GM12878 (cell line): Measurements from ENCODE around the gene EVI5L.
A peak's percentile ranks its signal among the peaks of the same experiment; 100 is the strongest.

ENCODE experiments used
- BACH1 ChIP-seq: fragments of 450-650 bp; IDR thresholded peaks from 2 replicates; pipeline ENCODE4 v1.6.1; 2017; ENCODE audit warnings: mild to moderate bottlenecking, borderline replicate concordance
- EP300 ChIP-seq, 2 experiments: fragments of 150-350 bp in 1 of 2; IDR thresholded peaks; 2 replicates each; pipeline ENCODE4 v1.6.1; 2011 to 2012; ENCODE audit warnings: low read depth in 2 of 2, low read length in 2 of 2, borderline replicate concordance in 1 of 2, improper control_type of control experiment in 1 of 2, inconsistent platforms in 1 of 2; ENCODE audit not compliant: control insufficient read depth in 1 of 2
- EZH2 ChIP-seq: IDR thresholded peaks from 2 replicates; pipeline ENCODE4 v1.6.1; 2012; ENCODE audit warnings: low read depth, mild to moderate bottlenecking, control low read depth, inconsistent platforms, low read length, borderline replicate concordance; ENCODE audit not compliant: control insufficient read depth
- RFX5 ChIP-seq: IDR thresholded peaks from 2 replicates; pipeline ENCODE4 v1.6.1; 2011; ENCODE audit warnings: low read depth, low read length, improper control_type of control experiment
- SRF ChIP-seq, 2 experiments: IDR thresholded peaks; 2 replicates each; pipeline ENCODE4 v1.6.1; 2011; ENCODE audit warnings: low read depth in 2 of 2, low read length in 2 of 2, mild to moderate bottlenecking in 1 of 2, moderate library complexity in 1 of 2
- TCF3 ChIP-seq: IDR thresholded peaks from 2 replicates; pipeline ENCODE4 v1.6.1; 2012; ENCODE audit warnings: low read depth, mild to moderate bottlenecking, low read length, borderline replicate concordance; ENCODE audit not compliant: insufficient read depth
- TF ChIP-seq, protein P1 (sequence below): IDR thresholded peaks from 2 replicates; pipeline ENCODE4 v1.6.1; 2011; ENCODE audit warnings: borderline replicate concordance, low read depth, mild to moderate bottlenecking, moderate library complexity, low read length; ENCODE audit not compliant: insufficient read depth, poor library complexity, severe bottlenecking
- TF ChIP-seq, protein P2 (sequence below), 3 experiments: IDR thresholded peaks in 2 of 3; conservative IDR thresholded peaks in 1 of 3; 2 replicates each; pipeline ENCODE4 v1.5.1; 2011; ENCODE audit warnings: low read depth in 3 of 3, low read length in 3 of 3, mild to moderate bottlenecking in 3 of 3, control low read depth in 2 of 3, moderate library complexity in 2 of 3, inconsistent platforms in 1 of 3, mixed read lengths in 1 of 3; ENCODE audit not compliant: control insufficient read depth in 2 of 3, insufficient read depth in 1 of 3; ENCODE audit errors: extremely low read depth in 1 of 3
- TF ChIP-seq, protein P3 (sequence below): IDR thresholded peaks from 2 replicates; pipeline ENCODE4 v1.6.1; 2012; ENCODE audit warnings: mild to moderate bottlenecking, low read depth, low read length

DNA sequence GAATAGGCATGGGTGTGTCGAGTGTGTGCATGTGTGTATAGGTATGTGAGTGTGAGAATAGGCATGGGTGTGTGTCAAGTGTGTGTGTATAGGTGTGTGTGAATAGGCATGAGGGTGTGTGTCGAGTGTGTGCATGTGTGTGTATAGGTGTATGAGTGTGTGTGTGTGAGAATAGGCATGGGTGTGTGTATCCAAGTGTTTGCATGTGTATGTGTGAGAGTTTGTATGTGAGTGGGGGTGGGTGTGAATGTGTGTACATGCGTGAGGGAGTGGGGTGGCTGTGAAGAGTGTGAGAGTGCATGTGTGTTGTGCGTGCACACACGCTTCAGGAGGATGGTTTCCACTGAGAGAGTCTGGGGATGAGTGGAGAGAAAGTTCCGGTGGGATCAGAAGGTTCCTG is 13.5 kb downstream of the EVI5L start:
- TF ChIP-seq, protein P1, sequence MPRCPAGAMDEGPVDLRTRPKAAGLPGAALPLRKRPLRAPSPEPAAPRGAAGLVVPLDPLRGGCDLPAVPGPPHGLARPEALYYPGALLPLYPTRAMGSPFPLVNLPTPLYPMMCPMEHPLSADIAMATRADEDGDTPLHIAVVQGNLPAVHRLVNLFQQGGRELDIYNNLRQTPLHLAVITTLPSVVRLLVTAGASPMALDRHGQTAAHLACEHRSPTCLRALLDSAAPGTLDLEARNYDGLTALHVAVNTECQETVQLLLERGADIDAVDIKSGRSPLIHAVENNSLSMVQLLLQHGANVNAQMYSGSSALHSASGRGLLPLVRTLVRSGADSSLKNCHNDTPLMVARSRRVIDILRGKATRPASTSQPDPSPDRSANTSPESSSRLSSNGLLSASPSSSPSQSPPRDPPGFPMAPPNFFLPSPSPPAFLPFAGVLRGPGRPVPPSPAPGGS, result peak; percentile 5
- no peak for TF ChIP-seq SRF (IDR thresholded peaks at IDR 0.05; ENCODE audit: low read depth in 2 of 2, low read length in 2 of 2)
- no peak for TF ChIP-seq EZH2
- TF ChIP-seq, protein P2, sequence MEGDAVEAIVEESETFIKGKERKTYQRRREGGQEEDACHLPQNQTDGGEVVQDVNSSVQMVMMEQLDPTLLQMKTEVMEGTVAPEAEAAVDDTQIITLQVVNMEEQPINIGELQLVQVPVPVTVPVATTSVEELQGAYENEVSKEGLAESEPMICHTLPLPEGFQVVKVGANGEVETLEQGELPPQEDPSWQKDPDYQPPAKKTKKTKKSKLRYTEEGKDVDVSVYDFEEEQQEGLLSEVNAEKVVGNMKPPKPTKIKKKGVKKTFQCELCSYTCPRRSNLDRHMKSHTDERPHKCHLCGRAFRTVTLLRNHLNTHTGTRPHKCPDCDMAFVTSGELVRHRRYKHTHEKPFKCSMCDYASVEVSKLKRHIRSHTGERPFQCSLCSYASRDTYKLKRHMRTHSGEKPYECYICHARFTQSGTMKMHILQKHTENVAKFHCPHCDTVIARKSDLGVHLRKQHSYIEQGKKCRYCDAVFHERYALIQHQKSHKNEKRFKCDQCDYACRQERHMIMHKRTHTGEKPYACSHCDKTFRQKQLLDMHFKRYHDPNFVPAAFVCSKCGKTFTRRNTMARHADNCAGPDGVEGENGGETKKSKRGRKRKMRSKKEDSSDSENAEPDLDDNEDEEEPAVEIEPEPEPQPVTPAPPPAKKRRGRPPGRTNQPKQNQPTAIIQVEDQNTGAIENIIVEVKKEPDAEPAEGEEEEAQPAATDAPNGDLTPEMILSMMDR (IDR thresholded peaks at IDR 0.05 in 2 of 3, conservative IDR thresholded peaks at IDR 0.05 in 1 of 3; ENCODE audit: control insufficient read depth in 2 of 3, extremely low read depth in 1 of 3, insufficient read depth in 1 of 3, low read depth in 3 of 3, low read length in 3 of 3), result no peak
- TF ChIP-seq, protein P3, sequence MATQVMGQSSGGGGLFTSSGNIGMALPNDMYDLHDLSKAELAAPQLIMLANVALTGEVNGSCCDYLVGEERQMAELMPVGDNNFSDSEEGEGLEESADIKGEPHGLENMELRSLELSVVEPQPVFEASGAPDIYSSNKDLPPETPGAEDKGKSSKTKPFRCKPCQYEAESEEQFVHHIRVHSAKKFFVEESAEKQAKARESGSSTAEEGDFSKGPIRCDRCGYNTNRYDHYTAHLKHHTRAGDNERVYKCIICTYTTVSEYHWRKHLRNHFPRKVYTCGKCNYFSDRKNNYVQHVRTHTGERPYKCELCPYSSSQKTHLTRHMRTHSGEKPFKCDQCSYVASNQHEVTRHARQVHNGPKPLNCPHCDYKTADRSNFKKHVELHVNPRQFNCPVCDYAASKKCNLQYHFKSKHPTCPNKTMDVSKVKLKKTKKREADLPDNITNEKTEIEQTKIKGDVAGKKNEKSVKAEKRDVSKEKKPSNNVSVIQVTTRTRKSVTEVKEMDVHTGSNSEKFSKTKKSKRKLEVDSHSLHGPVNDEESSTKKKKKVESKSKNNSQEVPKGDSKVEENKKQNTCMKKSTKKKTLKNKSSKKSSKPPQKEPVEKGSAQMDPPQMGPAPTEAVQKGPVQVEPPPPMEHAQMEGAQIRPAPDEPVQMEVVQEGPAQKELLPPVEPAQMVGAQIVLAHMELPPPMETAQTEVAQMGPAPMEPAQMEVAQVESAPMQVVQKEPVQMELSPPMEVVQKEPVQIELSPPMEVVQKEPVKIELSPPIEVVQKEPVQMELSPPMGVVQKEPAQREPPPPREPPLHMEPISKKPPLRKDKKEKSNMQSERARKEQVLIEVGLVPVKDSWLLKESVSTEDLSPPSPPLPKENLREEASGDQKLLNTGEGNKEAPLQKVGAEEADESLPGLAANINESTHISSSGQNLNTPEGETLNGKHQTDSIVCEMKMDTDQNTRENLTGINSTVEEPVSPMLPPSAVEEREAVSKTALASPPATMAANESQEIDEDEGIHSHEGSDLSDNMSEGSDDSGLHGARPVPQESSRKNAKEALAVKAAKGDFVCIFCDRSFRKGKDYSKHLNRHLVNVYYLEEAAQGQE, result no peak
- TF ChIP-seq RFX5, result no peak
- TF ChIP-seq BACH1, result no peak
- TF ChIP-seq TCF3, result no peak
- TF ChIP-seq EP300 (IDR thresholded peaks at IDR 0.05; ENCODE audit: borderline replicate concordance in 1 of 2, control insufficient read depth in 1 of 2, low read depth in 2 of 2, low read length in 2 of 2), result no peak
